Uterus (tissue), 4 donors: ENCODE results near the gene KCNQ1OT1. TPM values are rescaled to one million over a fixed set of nuclear protein-coding genes. Genes with fewer than 3 reads are reported as not detected.

ENCODE experiments used
- DNase-seq, 2 donors: peaks; one replicate each; pipeline ENCODE4 v3.0.0-alpha.2; 2019 to 2020
- H3K27ac ChIP-seq, 2 donors: fragments of 200-600 bp; sonication (generic); 1 replicate in 1 of 2; 2 replicates in 1 of 2; pipeline ENCODE4 v1.5.1; 2016 to 2018
- H3K27me3 ChIP-seq, 2 donors: fragments of 200-600 bp; sonication (generic); one replicate each; pipeline ENCODE4 v1.5.1; 2018 to 2019; ENCODE audit warnings: control low read depth in 1 of 2
- H3K36me3 ChIP-seq, 2 donors: fragments of 200-600 bp; sonication (generic); one replicate each; pipeline ENCODE4 v1.5.1; 2019; ENCODE audit warnings: control low read depth in 1 of 2
- H3K4me1 ChIP-seq, 2 donors: fragments of 200-600 bp; sonication (generic); one replicate each; pipeline ENCODE4 v1.5.1; 2018 to 2019; ENCODE audit warnings: control low read depth in 1 of 2
- H3K4me3 ChIP-seq, 2 donors: fragments of 200-600 bp; sonication (generic); 1 replicate in 1 of 2; 2 replicates in 1 of 2; pipeline ENCODE4 v1.5.1; 2018 to 2019; ENCODE audit warnings: mild to moderate bottlenecking in 1 of 2
- H3K9me3 ChIP-seq, 2 donors: fragments of 200-600 bp; sonication (generic); one replicate each; pipeline ENCODE4 v1.5.1; 2019; ENCODE audit warnings: control low read depth in 1 of 2
- POLR2A ChIP-seq, 2 donors: fragments of 450-650 bp; IDR thresholded peaks; one replicate each; pipeline ENCODE4 v1.6.1; 2016; ENCODE audit warnings: antibody characterized with exemption in 2 of 2, mild to moderate bottlenecking in 1 of 2, moderate library complexity in 1 of 2
- intact Hi-C: fragments of 100-400 bp; cut with DNase I; formaldehyde crosslinking; loops from one replicate; pipeline ENCODE4 v1.15.1; 2023; ENCODE audit warnings: low total_unique reads
- total RNA-seq, 4 donors: library from RNA; depleted of rRNA in 3 of 4; stranded (reverse); fragments of >200 nt in 3 of 4; gene quantifications; one replicate each; pipeline versions ENCODE4 v1.1.0 to v1.2.4, GENCODE V29; 2014 to 2023
- TF ChIP-seq, protein P1 (sequence below), 4 experiments: fragments of 200-600 bp in 2 of 4; fragments of 450-650 bp in 2 of 4; sonication (generic) in 2 of 4; IDR thresholded peaks; one replicate each; pipeline ENCODE4 v1.5.1; 2016 to 2019; ENCODE audit warnings: antibody characterized with exemption in 4 of 4, mild to moderate bottlenecking in 2 of 4, moderate library complexity in 1 of 4
- donor health status: DM: yes; HTN: yes; CAD: no.

Gene KCNQ1OT1
- total RNA-seq, 4 donors from 2014 or later, result 2.6 to 19.4 (median 10.9) TPM

DNA sequence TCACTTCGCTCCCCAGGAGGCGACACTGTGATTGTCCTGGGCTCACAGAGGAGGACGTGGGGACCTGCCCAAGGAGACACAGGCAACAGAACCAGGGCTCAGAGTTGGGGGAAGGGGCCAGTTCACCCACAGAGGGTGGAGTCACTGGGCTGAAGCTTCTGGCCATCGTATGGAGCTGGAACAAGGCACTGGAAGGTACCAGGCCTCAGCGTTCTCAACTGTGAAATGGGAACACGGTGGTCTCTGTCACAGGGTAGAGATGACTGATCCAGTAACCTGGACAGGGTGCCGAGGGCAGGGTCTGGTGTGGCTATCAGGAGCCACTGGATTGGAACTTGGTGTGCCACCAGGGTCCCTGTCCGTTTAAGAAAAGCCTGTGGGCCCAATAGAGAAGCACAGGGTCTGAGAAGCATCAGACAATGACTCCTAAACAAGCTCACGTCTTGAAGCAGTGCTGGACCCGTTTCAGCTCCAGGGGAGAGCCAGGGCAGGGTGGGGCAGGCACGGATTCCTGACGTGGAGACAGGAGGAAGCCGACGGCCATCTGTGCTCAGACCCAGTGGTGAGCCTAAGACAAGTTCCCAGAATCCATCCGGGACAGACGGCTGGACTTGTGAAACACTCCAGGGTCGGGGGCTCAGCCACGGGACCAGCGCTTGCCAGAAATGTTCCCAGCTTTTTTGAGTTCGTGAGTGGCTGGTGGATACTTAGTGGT, 25.0 kb upstream of the KCNQ1OT1 start:
- Histone ChIP-seq H3K4me1 (no peaks in the 10 kb centered on the region), H3K9me3 (no peaks in the 10 kb centered on the region), H3K36me3 (no peaks in the 10 kb centered on the region), H3K27ac (peak overlapping the region; percentile 60 to 67), H3K4me3 (no peak overlapping the region), H3K27me3 (no peaks in the 10 kb centered on the region)
- DNase-seq, result peak; percentile 79 to 84
- TF ChIP-seq, protein P1, sequence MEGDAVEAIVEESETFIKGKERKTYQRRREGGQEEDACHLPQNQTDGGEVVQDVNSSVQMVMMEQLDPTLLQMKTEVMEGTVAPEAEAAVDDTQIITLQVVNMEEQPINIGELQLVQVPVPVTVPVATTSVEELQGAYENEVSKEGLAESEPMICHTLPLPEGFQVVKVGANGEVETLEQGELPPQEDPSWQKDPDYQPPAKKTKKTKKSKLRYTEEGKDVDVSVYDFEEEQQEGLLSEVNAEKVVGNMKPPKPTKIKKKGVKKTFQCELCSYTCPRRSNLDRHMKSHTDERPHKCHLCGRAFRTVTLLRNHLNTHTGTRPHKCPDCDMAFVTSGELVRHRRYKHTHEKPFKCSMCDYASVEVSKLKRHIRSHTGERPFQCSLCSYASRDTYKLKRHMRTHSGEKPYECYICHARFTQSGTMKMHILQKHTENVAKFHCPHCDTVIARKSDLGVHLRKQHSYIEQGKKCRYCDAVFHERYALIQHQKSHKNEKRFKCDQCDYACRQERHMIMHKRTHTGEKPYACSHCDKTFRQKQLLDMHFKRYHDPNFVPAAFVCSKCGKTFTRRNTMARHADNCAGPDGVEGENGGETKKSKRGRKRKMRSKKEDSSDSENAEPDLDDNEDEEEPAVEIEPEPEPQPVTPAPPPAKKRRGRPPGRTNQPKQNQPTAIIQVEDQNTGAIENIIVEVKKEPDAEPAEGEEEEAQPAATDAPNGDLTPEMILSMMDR (IDR thresholded peaks at IDR 0.05), result no peak
- no peak for TF ChIP-seq POLR2A (IDR thresholded peaks at IDR 0.05)
- intact Hi-C loops, result no loop called here

DNA sequence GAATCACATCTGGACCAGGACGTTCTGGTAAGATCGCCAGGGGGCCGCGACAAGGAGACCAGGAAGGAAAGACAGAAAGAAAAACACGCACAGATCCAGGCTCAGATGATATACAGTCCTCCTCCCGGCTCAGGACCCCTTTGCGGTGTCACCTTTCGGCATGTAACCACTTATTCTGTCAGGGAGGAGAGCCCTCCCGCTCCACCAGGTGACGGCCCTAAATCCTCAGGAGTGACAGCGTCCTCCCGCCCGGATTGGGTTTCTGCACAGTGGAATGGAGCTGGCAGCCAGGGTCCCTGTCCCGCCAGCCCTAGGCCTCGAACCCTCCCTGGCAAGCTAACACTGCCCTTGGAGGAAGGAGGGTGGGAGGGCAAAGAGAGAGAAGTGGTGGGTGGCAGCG, 24.3 kb upstream of the KCNQ1OT1 start:
- Histone ChIP-seq H3K9me3 (no peaks in the 10 kb centered on the region), H3K4me1 (no peaks in the 10 kb centered on the region), H3K4me3 (no peak overlapping the region), H3K36me3 (no peaks in the 10 kb centered on the region), H3K27me3 (no peaks in the 10 kb centered on the region), H3K27ac (peak overlapping the region in 1 of 2 donors; percentile 67)
- intact Hi-C loops, result no loop called here
- DNase-seq, result no peak
- TF ChIP-seq, protein P1 (IDR thresholded peaks at IDR 0.05), result no peak
- TF ChIP-seq POLR2A (IDR thresholded peaks at IDR 0.05), result no peak

DNA sequence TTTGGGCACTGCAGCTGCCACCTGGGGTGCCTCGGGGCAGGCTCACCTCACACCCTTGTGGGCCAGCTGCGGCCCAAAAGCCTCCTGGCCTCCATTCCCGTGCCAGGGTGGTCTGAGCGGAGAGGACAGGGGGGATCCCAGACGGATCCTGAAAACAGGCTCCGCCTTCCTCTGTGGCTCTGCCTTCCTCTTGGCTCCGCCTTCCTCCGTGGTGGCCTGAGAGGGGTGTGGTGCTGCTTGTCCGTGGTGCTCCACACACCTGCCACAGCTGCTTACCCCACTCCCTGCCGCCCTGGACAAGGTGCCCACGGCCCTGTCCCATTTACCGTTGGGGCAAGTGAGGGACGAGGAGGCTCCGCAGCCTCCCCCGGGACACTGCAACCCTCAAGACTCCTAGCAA, 23.2 kb upstream of the KCNQ1OT1 start:
- no peak for DNase-seq

DNA sequence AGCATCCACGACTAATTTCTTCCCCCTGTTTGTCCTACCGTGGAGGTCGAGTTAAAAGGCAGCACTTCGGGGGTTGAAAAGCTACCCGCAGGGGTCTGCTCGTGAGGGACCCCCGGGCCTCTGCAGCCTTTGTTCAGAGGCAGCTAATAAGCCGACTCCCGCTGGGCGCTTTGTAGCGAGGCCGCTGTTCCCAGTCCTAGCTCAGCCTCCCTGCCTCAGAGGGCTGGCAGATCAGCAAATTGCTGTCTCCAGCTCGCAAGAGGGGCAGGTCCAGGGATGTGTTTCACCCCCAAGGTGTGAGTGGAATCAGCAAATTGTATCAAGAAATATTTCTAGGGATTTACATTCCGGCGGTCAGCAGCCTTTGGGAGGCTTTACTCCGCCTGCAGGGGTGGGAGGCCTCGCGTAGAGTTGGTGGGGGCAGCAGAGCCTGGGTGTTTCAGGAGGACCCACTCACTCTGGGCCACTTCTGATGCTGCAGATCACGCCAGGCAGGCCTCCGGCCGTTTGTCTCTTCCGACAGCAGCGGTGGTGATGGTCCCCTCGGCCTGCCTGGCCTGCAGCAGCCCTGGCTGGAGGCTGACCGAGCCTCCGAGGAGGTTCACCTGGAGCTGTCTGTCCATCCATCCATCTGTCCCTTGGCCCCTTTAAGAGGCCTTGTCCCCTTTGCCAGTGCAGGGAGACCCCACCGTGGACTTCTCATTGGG, 21.6 kb upstream of the KCNQ1OT1 start:
- TF ChIP-seq, protein P1 (IDR thresholded peaks at IDR 0.05), result no peak
- TF ChIP-seq POLR2A (IDR thresholded peaks at IDR 0.05), result no peak
- intact Hi-C loops, result no loop called here

More for the DNA sequence above, 23.2 kb upstream of the KCNQ1OT1 start:
- H3K4me3 ChIP-seq, result no peak overlapping the region
- H3K9me3 ChIP-seq, result no peaks in the 10 kb centered on the region
- H3K36me3 ChIP-seq, result no peaks in the 10 kb centered on the region
- H3K27ac ChIP-seq, result no peak overlapping the region
- intact Hi-C loops, result no loop called here
- H3K27me3 ChIP-seq, result no peaks in the 10 kb centered on the region
- TF ChIP-seq POLR2A (IDR thresholded peaks at IDR 0.05), result no peak
- TF ChIP-seq, protein P1 (IDR thresholded peaks at IDR 0.05), result no peak
- H3K4me1 ChIP-seq, result no peaks in the 10 kb centered on the region

More for the DNA sequence above, 21.6 kb upstream of the KCNQ1OT1 start:
- H3K4me1 ChIP-seq, result no peaks in the 10 kb centered on the region
- no peaks in the 10 kb centered on the region for H3K27me3 ChIP-seq
- DNase-seq, result no peak
- H3K9me3 ChIP-seq, result no peaks in the 10 kb centered on the region
- no peak overlapping the region for H3K4me3 ChIP-seq
- no peaks in the 10 kb centered on the region for H3K36me3 ChIP-seq
- H3K27ac ChIP-seq, result no peak overlapping the region
